Measurements from ENCODE around the gene RAET1E.
"Not testable (repeated sequence)": the region's sequence is repeated elsewhere in the genome, so short reads cannot be mapped to it uniquely, and the experiment has no call there.

RAET1E gene

DNA sequence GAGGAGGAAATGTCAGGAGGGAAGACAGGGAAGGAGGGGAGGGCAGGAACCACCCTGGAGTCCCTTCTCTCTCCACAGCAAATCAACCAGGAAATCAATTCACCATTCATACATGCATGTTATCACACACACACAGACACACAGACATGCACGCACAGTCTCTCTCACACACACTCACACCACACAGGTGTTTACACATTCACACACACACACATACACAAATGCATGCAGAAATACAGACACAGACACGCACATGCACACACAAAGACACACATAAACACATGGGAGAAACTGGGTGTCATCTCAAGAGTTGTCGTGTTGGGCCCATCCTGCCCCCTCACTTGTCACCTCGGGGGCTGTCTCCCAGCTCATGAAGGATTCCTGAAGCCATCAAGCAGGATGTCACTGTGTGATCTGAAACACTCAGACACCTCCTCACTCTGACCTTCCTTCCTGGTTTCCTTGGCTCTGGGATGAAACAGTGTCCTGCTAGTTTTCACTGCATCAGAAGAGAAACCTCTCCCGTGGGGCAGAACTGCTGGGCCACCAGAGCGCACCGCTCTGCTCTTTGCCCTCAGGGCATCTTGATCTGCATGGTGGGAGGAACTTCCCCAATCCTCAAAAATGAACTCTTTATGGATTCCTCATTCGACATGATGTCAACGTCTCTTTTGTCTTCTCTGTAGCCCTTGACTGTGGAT is 15.8 kb upstream of the RAET1E start:
- DNase-seq (ENCODE audit: extremely low read depth, insufficient read length) = no peak
- Histone ChIP-seq H3K4me3 (replicated peaks; ENCODE audit: low read depth, low read length) (no peak overlapping the region), H3K36me3 (ENCODE audit: control insufficient read depth, insufficient read depth, low read length) (no peaks in the 10 kb centered on the region), H3K27me3 (replicated peaks; ENCODE audit: control insufficient read depth, insufficient read depth, low read length) (no peaks in the 10 kb centered on the region; the same call in 1 of the 2 replicates)
- TF ChIP-seq, protein P1, sequence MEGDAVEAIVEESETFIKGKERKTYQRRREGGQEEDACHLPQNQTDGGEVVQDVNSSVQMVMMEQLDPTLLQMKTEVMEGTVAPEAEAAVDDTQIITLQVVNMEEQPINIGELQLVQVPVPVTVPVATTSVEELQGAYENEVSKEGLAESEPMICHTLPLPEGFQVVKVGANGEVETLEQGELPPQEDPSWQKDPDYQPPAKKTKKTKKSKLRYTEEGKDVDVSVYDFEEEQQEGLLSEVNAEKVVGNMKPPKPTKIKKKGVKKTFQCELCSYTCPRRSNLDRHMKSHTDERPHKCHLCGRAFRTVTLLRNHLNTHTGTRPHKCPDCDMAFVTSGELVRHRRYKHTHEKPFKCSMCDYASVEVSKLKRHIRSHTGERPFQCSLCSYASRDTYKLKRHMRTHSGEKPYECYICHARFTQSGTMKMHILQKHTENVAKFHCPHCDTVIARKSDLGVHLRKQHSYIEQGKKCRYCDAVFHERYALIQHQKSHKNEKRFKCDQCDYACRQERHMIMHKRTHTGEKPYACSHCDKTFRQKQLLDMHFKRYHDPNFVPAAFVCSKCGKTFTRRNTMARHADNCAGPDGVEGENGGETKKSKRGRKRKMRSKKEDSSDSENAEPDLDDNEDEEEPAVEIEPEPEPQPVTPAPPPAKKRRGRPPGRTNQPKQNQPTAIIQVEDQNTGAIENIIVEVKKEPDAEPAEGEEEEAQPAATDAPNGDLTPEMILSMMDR (IDR thresholded peaks at IDR 0.05; ENCODE audit: insufficient read depth, low read length, poor library complexity, severe bottlenecking) = no peak

DNA sequence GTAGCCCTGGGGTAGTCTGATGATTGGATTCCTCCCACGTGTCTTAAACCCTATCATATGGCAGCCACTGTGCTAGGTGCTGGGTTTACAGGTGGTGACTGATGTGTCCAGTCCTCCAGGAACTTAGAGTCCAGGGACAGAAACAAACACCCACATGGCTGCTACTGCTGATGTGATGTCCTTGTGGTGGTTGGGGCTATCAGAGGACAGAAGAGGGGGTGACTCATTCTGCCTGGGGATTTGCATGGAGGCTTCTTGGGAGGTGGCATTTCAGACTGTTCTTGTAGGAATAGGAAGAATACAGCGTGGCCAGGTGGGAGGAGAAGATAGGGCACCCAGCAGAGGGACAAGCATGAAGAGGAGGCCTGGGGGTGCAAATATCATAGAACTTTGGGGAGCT is 15.2 kb upstream of the RAET1E start:
- Histone ChIP-seq H3K36me3 (ENCODE audit: control insufficient read depth, insufficient read depth, low read length) (no peaks in the 10 kb centered on the region), H3K4me3 (replicated peaks; ENCODE audit: low read depth, low read length) (no peak overlapping the region), H3K27me3 (replicated peaks; ENCODE audit: control insufficient read depth, insufficient read depth, low read length) (no peaks in the 10 kb centered on the region; the same call in 1 of the 2 replicates)
- TF ChIP-seq, protein P1 (IDR thresholded peaks at IDR 0.05; ENCODE audit: insufficient read depth, low read length, poor library complexity, severe bottlenecking) = no peak
- no peak for DNase-seq (ENCODE audit: extremely low read depth, insufficient read length)

DNA sequence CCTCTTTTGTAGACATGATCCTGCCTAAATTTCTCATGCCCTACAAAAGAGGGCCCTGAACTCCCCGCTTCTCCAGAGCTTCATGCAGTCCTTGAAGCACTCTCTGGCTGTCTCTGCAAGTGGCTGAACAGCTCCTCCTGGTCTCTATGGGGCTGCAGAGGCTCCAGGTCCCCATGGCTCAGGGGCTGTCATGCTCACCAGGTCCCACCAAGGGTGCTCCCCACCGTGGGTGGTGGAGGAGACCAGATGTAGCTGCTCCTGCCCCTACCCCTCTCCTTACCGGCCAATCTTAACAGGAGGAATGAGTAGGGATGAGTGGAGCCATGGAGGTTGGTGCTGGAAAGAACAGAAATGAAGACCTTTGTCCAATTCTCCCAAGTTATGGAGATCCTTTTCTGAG is 14.8 kb upstream of the RAET1E start:
- not testable (repeated sequence) for H3K36me3 ChIP-seq (ENCODE audit: control insufficient read depth, insufficient read depth, low read length); H3K4me3 ChIP-seq (replicated peaks; ENCODE audit: low read depth, low read length); H3K27me3 ChIP-seq (replicated peaks; ENCODE audit: control insufficient read depth, insufficient read depth, low read length); DNase-seq (ENCODE audit: extremely low read depth, insufficient read length)

DNA sequence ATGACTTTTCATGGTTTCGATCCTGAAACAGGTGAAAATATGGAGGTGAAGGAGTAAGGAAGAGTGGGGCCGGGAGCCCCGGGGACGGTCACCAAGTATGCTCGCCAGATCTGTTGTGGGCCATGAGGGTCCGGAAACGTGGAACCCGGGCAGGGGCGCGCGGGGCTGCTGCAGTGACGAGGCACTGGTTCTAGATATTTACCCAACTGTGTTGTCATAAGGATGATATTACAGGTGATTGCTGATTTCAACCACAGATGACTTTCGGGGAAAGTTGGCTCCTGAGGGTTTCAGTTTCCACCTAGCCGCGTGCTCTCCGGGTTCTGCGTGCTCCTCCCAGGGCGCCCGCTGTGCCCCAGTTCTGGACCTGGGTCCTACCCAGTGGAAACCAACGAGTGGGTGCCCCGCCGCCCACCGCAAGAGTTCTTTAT is 12.8 kb upstream of the RAET1E start:
- Histone ChIP-seq H3K4me3 (replicated peaks; ENCODE audit: low read depth, low read length) (no peak overlapping the region), H3K36me3 (ENCODE audit: control insufficient read depth, insufficient read depth, low read length) (no peaks in the 10 kb centered on the region), H3K27me3 (replicated peaks; ENCODE audit: control insufficient read depth, insufficient read depth, low read length) (no peaks in the 10 kb centered on the region; the same call in 1 of the 2 replicates)
- TF ChIP-seq, protein P1 (IDR thresholded peaks at IDR 0.05; ENCODE audit: insufficient read depth, low read length, poor library complexity, severe bottlenecking) = no peak
- DNase-seq (ENCODE audit: extremely low read depth, insufficient read length) = no peak

DNA sequence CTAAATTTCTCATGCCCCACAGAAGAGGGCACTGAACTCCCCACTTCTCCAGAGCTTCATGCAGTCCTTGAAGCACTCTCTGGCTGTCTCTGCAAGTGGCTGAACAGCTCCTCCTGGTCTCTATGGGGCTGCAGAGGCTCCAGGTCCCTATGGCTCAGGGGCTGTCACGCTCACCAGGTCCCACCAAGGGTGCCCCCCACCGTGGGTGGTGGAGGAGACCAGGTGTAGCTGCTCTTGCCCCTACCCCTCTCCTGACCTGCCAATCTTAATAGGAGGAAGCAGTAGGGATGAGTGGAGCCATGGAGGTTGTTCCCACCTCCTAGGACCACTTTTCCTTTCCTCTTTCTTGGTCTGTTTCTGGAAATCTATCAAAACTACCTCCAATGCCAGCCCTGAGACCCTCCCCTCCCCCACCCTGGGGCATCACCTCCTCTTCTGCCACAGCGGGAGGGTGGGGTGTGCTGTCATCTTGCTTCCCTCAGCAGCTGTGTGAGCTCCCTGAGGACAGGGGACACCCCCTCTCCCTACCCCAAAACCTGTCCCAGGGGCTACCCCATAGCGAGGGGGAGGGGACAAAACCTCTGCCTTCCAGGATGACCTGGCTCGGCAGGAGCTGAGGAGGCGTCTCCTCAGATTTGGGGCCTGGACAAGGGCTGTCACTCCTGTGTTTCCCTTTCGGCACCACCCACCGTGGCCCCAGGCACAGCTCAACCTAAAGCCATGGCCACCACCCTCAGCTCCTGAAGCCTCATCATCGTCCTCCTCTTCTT is 12.0 kb upstream of the RAET1E start:
- Histone ChIP-seq H3K4me3 (replicated peaks; ENCODE audit: low read depth, low read length) (no peak overlapping the region), H3K36me3 (ENCODE audit: control insufficient read depth, insufficient read depth, low read length) (no peaks in the 10 kb centered on the region), H3K27me3 (replicated peaks; ENCODE audit: control insufficient read depth, insufficient read depth, low read length) (no peaks in the 10 kb centered on the region; the same call in 1 of the 2 replicates)
- no peak for DNase-seq (ENCODE audit: extremely low read depth, insufficient read length)
- TF ChIP-seq, protein P1 (IDR thresholded peaks at IDR 0.05; ENCODE audit: insufficient read depth, low read length, poor library complexity, severe bottlenecking) = no peak

DNA sequence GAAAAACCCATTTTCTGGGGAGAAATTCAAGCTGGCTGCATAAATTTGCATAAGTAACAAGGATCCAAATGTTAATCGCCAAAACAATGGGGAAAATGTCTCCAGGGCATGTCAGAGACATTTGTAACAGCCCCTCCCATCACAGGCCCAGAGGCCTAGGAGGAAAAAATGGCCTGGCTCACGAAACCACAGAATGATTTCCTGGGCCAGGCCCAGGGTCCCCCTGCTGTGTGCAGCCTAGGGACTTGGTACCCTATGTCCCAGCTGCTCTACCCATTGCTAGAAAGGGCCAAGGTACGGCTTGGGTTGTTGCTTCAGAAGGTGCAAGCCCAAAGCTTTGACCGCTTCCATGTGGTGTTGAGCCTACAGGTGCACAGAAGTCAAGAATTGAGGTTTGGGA is 10.6 kb upstream of the RAET1E start:
- H3K36me3 ChIP-seq (ENCODE audit: control insufficient read depth, insufficient read depth, low read length); H3K27me3 ChIP-seq (replicated peaks; ENCODE audit: control insufficient read depth, insufficient read depth, low read length); DNase-seq (ENCODE audit: extremely low read depth, insufficient read length): not testable (repeated sequence)

More for the DNA sequence above, 10.6 kb upstream of the RAET1E start:
- not testable (repeated sequence) for H3K4me3 ChIP-seq (replicated peaks; ENCODE audit: low read depth, low read length)
